Activated naive CD4-positive, alpha-beta T cell treated with anti-CD3 and anti-CD28 coated beads, Interleukin-2, amount 10 ng/mL, durations not matched to agents 7 days and 5 days (primary cell): ENCODE data around the gene RPL12.

Source experiments
- CTCF ChIA-PET: fragments of 350-600 bp; sonication (Branson Sonifier 250); formaldehyde crosslinking; loops from one replicate; lab custom pipeline; 2021; ENCODE audit warnings: antibody characterized with exemption; lab: Charles Lee
- DNase-seq: peaks from one replicate; pipeline ENCODE4 v3.0.0-alpha.2; 2020
- H3K27ac Mint-ChIP-seq: one replicate; pipeline ENCODE4 v1.8.0; 2021; ENCODE audit warnings: mild to moderate bottlenecking, moderate library complexity, mixed read lengths
- H3K27me3 Mint-ChIP-seq: one replicate; pipeline ENCODE4 v1.8.0; 2021; ENCODE audit warnings: mild to moderate bottlenecking, mixed read lengths
- H3K36me3 Mint-ChIP-seq: one replicate; pipeline ENCODE4 v1.8.0; 2021; ENCODE audit warnings: mixed read lengths
- H3K4me1 Mint-ChIP-seq: one replicate; pipeline ENCODE4 v1.8.0; 2021; ENCODE audit warnings: mixed read lengths
- H3K4me3 Mint-ChIP-seq: one replicate; pipeline ENCODE4 v1.8.0; 2021; ENCODE audit warnings: mild to moderate bottlenecking, moderate library complexity, mixed read lengths
- H3K9me3 Mint-ChIP-seq: one replicate; pipeline ENCODE4 v1.8.0; 2021; ENCODE audit warnings: mixed read lengths

The RPL12 gene

GRCh38 chr9:127444283-127444920, 6.8 kb downstream of the RPL12 start:
- CTCF ChIA-PET, result no interaction called here
- Mint-ChIP-seq H3K4me3 (no peak overlapping the region), H3K9me3 (peaks cover 40% of the 10 kb centered on the region), H3K36me3 (peaks cover 90% of the 10 kb centered on the region), H3K27ac (no peak overlapping the region), H3K4me1 (peaks cover 21% of the 10 kb centered on the region), H3K27me3 (no peaks in the 10 kb centered on the region)
- DNase-seq, result no peak

DNA sequence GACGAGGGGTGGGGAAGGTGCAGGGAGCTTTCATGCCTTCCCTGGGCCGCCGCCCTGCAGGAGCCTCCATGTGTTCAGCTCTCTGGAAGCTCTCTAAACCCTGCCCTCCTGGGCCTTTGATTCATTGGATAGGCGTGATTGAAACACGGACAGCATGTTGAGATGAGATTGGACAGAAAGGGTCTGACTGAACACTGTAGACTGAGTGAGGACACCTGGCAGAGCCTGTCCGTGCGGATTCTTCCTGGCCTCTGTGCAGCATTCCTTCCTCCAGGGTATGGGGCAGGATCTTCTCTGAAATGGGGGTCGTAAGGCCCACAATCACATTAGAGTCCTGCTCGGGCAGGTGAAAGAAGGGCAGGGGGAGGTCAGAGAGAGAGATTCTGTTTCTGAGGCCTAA, 12.8 kb downstream of the RPL12 start:
- no peak for DNase-seq
- H3K4me1 Mint-ChIP-seq, result peaks cover 2% of the 10 kb centered on the region
- H3K27ac Mint-ChIP-seq, result no peak overlapping the region
- CTCF ChIA-PET, result no interaction called here
- peaks cover 13% of the 10 kb centered on the region for H3K9me3 Mint-ChIP-seq
- no peaks in the 10 kb centered on the region for H3K27me3 Mint-ChIP-seq
- no peak overlapping the region for H3K4me3 Mint-ChIP-seq
- peaks cover 72% of the 10 kb centered on the region for H3K36me3 Mint-ChIP-seq

- Mint-ChIP-seq H3K4me3 (no peak overlapping the region), H3K36me3 (peaks cover 71% of the 10 kb centered on the region), H3K9me3 (peaks cover 8% of the 10 kb centered on the region), H3K27ac (no peak overlapping the region), H3K4me1 (peaks cover 2% of the 10 kb centered on the region), H3K27me3 (no peaks in the 10 kb centered on the region)
- DNase-seq, result no peak
- CTCF ChIA-PET, result interaction anchor here (1.2 kb wide), 1 partner anchor 17 kb away, joined by 3 read pairs; no protein-coding TSS in a partner anchor
These were observed 13.5 kb downstream of the RPL12 start for GRCh38 chr9:127437497-127438264.

DNA sequence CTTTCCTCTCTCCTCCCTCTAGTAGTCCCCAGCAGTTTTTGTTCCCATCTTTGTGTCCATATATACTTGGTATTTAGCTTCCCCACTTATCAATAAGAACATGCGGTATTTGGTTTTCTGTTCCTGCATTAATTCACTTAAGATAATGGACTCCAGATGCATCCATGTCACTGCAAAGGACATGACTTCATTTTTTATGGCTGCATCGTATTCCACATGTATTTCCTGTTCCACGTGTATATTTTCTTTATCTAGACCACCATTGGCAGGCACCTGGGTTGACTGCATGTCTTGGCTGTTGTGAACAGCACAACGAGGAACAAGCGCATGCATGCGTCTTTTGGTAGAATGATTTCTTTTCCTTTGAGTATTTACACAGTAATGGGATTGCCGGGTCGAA, 20.8 kb downstream of the RPL12 start:
- peaks cover 27% of the 10 kb centered on the region for H3K4me1 Mint-ChIP-seq
- CTCF ChIA-PET, result interaction anchor here (0.8 kb wide), 1 partner anchor 10 kb away, joined by 3 read pairs; no protein-coding TSS in a partner anchor
- DNase-seq, result no peak
- H3K4me3 Mint-ChIP-seq, result no peak overlapping the region
- no peak overlapping the region for H3K27ac Mint-ChIP-seq
- H3K36me3 Mint-ChIP-seq, result peaks cover 42% of the 10 kb centered on the region
- H3K9me3 Mint-ChIP-seq, result no peaks in the 10 kb centered on the region
- no peaks in the 10 kb centered on the region for H3K27me3 Mint-ChIP-seq

GRCh38 chr9:127428348-127428747, 22.9 kb downstream of the RPL12 start:
- DNase-seq, result no peak
- Mint-ChIP-seq H3K4me3 (no peak overlapping the region), H3K27me3 (no peaks in the 10 kb centered on the region), H3K27ac (no peak overlapping the region), H3K4me1 (peaks cover 45% of the 10 kb centered on the region), H3K9me3 (no peaks in the 10 kb centered on the region), H3K36me3 (peaks cover 32% of the 10 kb centered on the region)
- CTCF ChIA-PET, result no interaction called here

DNA sequence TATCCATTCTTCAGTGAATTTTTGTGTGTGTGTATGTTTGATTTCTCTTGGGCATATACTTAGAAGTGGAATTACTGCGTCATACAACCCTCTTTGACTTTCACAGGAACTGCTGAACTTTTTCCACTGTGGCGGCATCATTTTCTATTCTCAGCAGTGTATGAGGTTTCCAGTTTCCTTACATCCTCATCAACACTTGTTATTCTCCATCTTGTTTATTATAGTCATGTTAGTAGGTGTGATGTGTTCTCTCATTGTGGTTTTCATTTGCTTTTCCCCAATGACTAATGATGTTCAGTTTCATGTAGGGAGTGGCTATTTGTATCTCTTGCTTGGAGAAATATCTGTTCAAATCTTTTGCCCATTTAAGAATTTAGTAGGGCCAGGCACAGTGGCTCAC, 24.4 kb downstream of the RPL12 start:
- CTCF ChIA-PET, result no interaction called here
- peak; percentile 28 for DNase-seq
- Mint-ChIP-seq H3K9me3 (no peaks in the 10 kb centered on the region), H3K36me3 (peaks cover 29% of the 10 kb centered on the region), H3K27ac (peak overlapping the region; percentile 82), H3K27me3 (no peaks in the 10 kb centered on the region), H3K4me1 (peaks cover 52% of the 10 kb centered on the region), H3K4me3 (peak overlapping the region; percentile 35)

GRCh38 chr9:127424676-127424999, 26.6 kb downstream of the RPL12 start:
- peak overlapping the region; percentile 98 for H3K4me3 Mint-ChIP-seq
- no peaks in the 10 kb centered on the region for H3K27me3 Mint-ChIP-seq
- no peaks in the 10 kb centered on the region for H3K9me3 Mint-ChIP-seq
- peaks cover 15% of the 10 kb centered on the region for H3K36me3 Mint-ChIP-seq
- CTCF ChIA-PET, result interaction anchor here (0.9 kb wide), 2 partner anchors 27 to 209 kb away, joined by 3 to 4 read pairs; partner anchors contain the start of genes LRSAM1 and RPL12
- H3K27ac Mint-ChIP-seq, result peak overlapping the region; percentile 87
- H3K4me1 Mint-ChIP-seq, result peaks cover 52% of the 10 kb centered on the region
- peak; percentile 59 for DNase-seq

GRCh38 chr9:127423934-127424675, 27.1 kb downstream of the RPL12 start, which contains the start of gene ZNF79:
TSS of gene ZNF79 (plus strand) at chr9:127424382. CDS start at chr9:127424788, 406 bp downstream.
- Mint-ChIP-seq H3K9me3 (no peaks in the 10 kb centered on the region), H3K27me3 (no peaks in the 10 kb centered on the region), H3K4me1 (peaks cover 52% of the 10 kb centered on the region), H3K27ac (peak within 1 kb of the TSS; percentile 87), H3K4me3 (peak within 1 kb of the TSS; percentile 98), H3K36me3 (peaks cover 15% of the 10 kb centered on the region)
- CTCF ChIA-PET, result interaction anchor here (0.9 kb wide), 2 partner anchors 27 to 209 kb away, joined by 3 to 4 read pairs; partner anchors contain the start of genes LRSAM1 and RPL12
- DNase-seq, result peak; percentile 95

DNA sequence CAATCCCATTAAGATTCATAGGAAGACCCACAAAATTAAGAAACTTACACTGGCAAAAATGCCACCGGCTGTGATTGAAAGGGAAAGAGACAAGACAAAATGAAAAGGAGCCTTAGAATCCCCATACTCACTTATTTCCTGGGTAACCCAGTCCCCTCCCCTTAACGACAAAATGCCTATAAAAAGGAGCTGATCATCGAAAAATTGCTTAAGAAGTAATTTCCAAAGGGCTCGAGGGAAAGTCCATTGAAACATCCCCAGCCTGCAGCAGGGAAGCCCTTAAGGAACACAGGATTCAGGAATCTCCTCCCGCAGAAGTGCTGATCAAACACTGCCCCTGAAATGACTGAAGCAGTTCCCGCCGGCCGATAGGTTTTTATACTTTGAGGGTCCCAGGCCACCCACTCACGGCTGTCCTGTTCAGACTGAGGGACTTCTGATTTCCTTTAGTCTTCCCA, 27.7 kb downstream of the RPL12 start:
- H3K27me3 Mint-ChIP-seq, result no peaks in the 10 kb centered on the region
- no peaks in the 10 kb centered on the region for H3K9me3 Mint-ChIP-seq
- H3K27ac Mint-ChIP-seq, result peak overlapping the region; percentile 87
- CTCF ChIA-PET, result interaction anchor here (0.9 kb wide), 1 partner anchor 28 kb away, joined by 3 read pairs; the partner anchor contains the start of genes LRSAM1 and RPL12
- DNase-seq, result no peak
- peaks cover 57% of the 10 kb centered on the region for H3K4me1 Mint-ChIP-seq
- peak overlapping the region; percentile 98 for H3K4me3 Mint-ChIP-seq
- peaks cover 10% of the 10 kb centered on the region for H3K36me3 Mint-ChIP-seq

DNA sequence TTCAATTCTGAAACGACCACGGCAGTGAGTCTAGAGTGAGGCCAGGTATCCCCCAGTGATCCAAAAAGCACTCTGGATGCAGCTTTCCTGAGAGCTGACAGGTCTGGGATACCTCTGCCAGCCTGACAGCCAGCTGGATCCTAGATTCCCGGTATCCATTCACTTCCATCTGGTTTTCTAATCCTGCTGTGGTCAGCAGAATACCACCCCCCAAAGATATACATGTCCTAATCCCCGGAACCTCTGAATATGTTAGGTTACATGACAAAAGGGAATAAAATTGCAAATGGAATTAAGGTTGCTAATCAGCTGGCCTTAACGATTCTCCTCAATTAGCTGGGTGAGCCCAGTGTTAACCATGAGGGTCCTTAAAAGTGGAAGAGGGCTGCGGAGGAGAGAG, 28.4 kb downstream of the RPL12 start:
- Mint-ChIP-seq H3K9me3 (no peaks in the 10 kb centered on the region), H3K36me3 (peaks cover 6% of the 10 kb centered on the region), H3K27ac (no peak overlapping the region), H3K4me1 (peaks cover 55% of the 10 kb centered on the region), H3K27me3 (peaks cover 4% of the 10 kb centered on the region), H3K4me3 (peak overlapping the region; percentile 98)
- DNase-seq, result no peak
- CTCF ChIA-PET, result no interaction called here

GRCh38 chr9:127422133-127422782, 28.9 kb downstream of the RPL12 start:
- Mint-ChIP-seq H3K36me3 (peaks cover 6% of the 10 kb centered on the region), H3K4me3 (no peak overlapping the region)

DNA sequence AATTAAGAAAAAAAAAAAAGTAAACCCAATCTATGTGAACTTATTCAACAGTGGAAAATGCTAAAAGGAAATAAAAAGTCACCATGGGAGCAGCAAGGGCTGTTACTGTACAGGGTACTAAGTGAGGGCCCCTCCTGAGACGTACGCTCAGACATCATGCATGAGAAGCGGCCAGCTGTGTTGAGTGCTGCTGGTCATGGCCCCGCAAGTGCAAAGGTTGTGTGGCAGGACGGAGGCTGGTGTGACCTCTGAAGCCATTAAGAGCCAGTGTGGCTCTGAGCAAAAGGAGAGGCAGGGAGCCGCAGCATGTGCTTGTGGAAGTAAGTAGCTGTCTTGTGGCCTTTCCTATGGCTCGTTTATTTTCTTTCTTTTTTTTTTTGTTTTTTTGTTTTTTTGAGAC, 30.1 kb downstream of the RPL12 start:
- Mint-ChIP-seq H3K4me1 (peaks cover 42% of the 10 kb centered on the region), H3K27ac (no peak overlapping the region), H3K27me3 (peaks cover 22% of the 10 kb centered on the region), H3K4me3 (no peak overlapping the region), H3K9me3 (no peaks in the 10 kb centered on the region), H3K36me3 (peaks cover 1% of the 10 kb centered on the region)
- no peak for DNase-seq
- CTCF ChIA-PET, result no interaction called here

More at GRCh38 chr9:127422133-127422782, 28.9 kb downstream of the RPL12 start:
- no peak for DNase-seq
- peaks cover 52% of the 10 kb centered on the region for H3K4me1 Mint-ChIP-seq
- H3K27me3 Mint-ChIP-seq, result peaks cover 10% of the 10 kb centered on the region
- CTCF ChIA-PET, result no interaction called here
- H3K27ac Mint-ChIP-seq, result no peak overlapping the region
- no peaks in the 10 kb centered on the region for H3K9me3 Mint-ChIP-seq

DNA sequence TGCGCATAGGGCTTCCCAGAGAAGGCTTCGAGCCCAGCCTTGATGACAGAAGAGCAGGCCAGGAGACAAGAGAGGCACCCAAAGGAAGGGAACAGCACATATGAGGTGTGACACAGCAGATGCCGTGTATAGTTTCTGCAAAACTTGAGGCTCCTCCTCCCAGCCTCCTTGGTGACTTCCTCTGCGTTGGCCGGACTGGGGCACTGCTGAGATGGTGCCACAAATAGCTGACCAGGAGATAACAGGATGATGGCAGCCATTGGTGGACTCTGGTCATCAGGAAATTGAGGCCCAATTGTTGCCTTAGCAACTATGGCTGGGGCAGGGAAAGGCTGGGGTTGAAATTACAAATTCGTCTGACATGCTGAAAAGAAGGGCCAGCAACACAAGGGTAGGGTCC, 31.9 kb downstream of the RPL12 start:
- Mint-ChIP-seq H3K4me3 (no peak overlapping the region), H3K4me1 (peaks cover 25% of the 10 kb centered on the region), H3K27ac (no peak overlapping the region), H3K9me3 (no peaks in the 10 kb centered on the region), H3K36me3 (peaks cover 1% of the 10 kb centered on the region), H3K27me3 (peaks cover 29% of the 10 kb centered on the region)
- DNase-seq, result no peak
- CTCF ChIA-PET, result interaction anchor here (1.0 kb wide), 1 partner anchor 205 kb away, joined by 3 read pairs; no protein-coding TSS in a partner anchor
